Hepatocyte (in vitro differentiated cells): ENCODE data around the gene YWHAQ. TPM values are rescaled to one million over a fixed set of nuclear protein-coding genes. Genes with fewer than 3 reads are reported as not detected.

ENCODE experiments used
- DNase-seq: peaks from one replicate; pipeline ENCODE4 v3.0.0-alpha.2; 2016; ENCODE audit warnings: low spot score
- H2AFZ ChIP-seq: fragments of 200-600 bp; sonication (generic); 2 replicates; pipeline ENCODE4 v1.6.0; 2016; ENCODE audit warnings: antibody characterized with exemption, mild to moderate bottlenecking
- H3K27ac ChIP-seq: fragments of 200-600 bp; sonication (generic); 2 replicates; pipeline ENCODE4 v1.5.1; 2016; ENCODE audit warnings: mild to moderate bottlenecking
- H3K27me3 ChIP-seq: fragments of 200-600 bp; sonication (generic); 2 replicates; pipeline ENCODE4 v1.6.1; 2016
- H3K36me3 ChIP-seq: fragments of 200-600 bp; sonication (generic); replicated peaks from 2 replicates; pipeline ENCODE4 v1.5.1; 2016; ENCODE audit warnings: low read depth; ENCODE audit not compliant: insufficient read depth
- H3K4me1 ChIP-seq: fragments of 200-600 bp; sonication (generic); 2 replicates; pipeline ENCODE4 v1.5.1; 2016; ENCODE audit warnings: mild to moderate bottlenecking, moderate library complexity; ENCODE audit not compliant: insufficient read depth
- H3K4me2 ChIP-seq: fragments of 200-600 bp; sonication (generic); 2 replicates; pipeline ENCODE4 v1.6.0; 2016
- H3K4me3 ChIP-seq: fragments of 200-600 bp; sonication (generic); 2 replicates; pipeline ENCODE4 v1.5.1; 2016; ENCODE audit warnings: mild to moderate bottlenecking
- H3K79me2 ChIP-seq: fragments of 200-600 bp; sonication (generic); 2 replicates; pipeline ENCODE4 v1.6.0; 2017; ENCODE audit warnings: mild to moderate bottlenecking
- H3K9me2 ChIP-seq: fragments of 200-600 bp; sonication (generic); replicated peaks from 2 replicates; pipeline ENCODE4 v1.6.0; 2017; ENCODE audit warnings: mild to moderate bottlenecking; ENCODE audit not compliant: insufficient read depth
- H3K9me3 ChIP-seq: fragments of 200-600 bp; sonication (generic); 2 replicates; pipeline ENCODE4 v1.5.1; 2016; ENCODE audit warnings: low read depth, mild to moderate bottlenecking
- H4K20me1 ChIP-seq: fragments of 200-600 bp; sonication (generic); 2 replicates; pipeline ENCODE4 v1.6.0; 2016; ENCODE audit warnings: mild to moderate bottlenecking; ENCODE audit not compliant: insufficient read depth, poor library complexity, severe bottlenecking
- EZH2 ChIP-seq: fragments of 200-600 bp; sonication (generic); IDR thresholded peaks from 2 replicates; pipeline ENCODE4 v1.6.1; 2016; ENCODE audit warnings: antibody characterized with exemption, mild to moderate bottlenecking, borderline replicate concordance
- EZH2phosphoT487 ChIP-seq: fragments of 200-600 bp; sonication (generic); IDR thresholded peaks from one replicate; pipeline ENCODE4 v1.6.1; 2018; ENCODE audit warnings: antibody characterized with exemption, mild to moderate bottlenecking, low read depth, moderate library complexity; ENCODE audit not compliant: unreplicated experiment, severe bottlenecking
- WGBS: methylation state at CpG from one replicate; pipeline ENCODE4 v1.1.6; 2016; ENCODE audit warnings: low lambda C conversion rate; ENCODE audit errors: missing lambda C conversion rate; 5-methylcytosine and 5-hydroxymethylcytosine counted together
- polyA plus RNA-seq: library from polyadenylated mRNA; unstranded; fragments of >200 nt; fragmentation: Nextera tagmentation; extraction: Ambion mirVana; gene quantifications from 2 replicates; pipeline ENCODE4 v1.2.1, GENCODE V29; 2016
- total RNA-seq: library from RNA; depleted of rRNA; stranded (reverse); fragments of >200 nt; gene quantifications from 2 replicates; pipeline ENCODE4 v1.2.3, GENCODE V29; 2014
- TF ChIP-seq, protein P1 (sequence below): fragments of 200-600 bp; sonication (generic); IDR thresholded peaks from 2 replicates; pipeline ENCODE4 v1.5.1; 2016; ENCODE audit warnings: antibody characterized with exemption, mild to moderate bottlenecking; ENCODE audit not compliant: poor library complexity

The YWHAQ gene
- total and polyA plus RNA-seq, 2 experiments from 2014 or later: 327 to 361 TPM

DNA sequence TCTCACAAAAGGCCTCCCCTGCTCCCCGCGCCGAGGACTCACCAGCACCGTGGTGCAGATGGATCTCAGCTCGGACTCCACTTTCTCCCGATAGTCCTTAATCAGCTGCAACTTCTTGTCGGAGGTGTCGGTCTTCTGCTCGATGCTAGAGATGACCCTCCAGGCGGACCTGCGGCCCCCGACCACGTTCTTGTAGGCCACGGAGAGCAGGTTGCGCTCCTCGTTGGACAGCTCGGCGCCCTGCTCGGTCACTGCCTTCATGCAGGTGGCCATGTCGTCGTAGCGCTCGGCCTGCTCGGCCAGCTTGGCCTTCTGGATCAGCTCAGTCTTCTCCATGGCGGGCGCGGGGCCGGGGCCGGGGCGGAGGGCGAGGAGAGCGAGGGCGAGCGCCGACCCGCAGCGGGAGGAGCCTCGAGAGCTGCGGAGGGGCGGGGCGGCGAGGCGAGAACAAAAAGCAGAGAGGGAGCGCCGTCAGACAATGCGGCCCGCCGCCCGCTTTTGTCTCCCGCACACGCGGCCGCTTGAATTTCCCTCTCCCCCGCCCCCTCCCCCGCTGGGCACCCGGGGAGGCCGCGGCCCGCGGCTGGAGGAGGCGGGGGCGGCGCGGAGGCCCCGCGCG, 571 bp downstream of the YWHAQ start:
- no peaks in the 10 kb centered on the region for H3K27me3 ChIP-seq
- no peaks in the 10 kb centered on the region for H3K9me3 ChIP-seq
- peak; percentile 89 for DNase-seq
- H3K4me1 ChIP-seq: peaks cover 39% of the 10 kb centered on the region
- 0% methylated on average over 19 of the region's 67 CpGs for WGBS
- H3K4me2 ChIP-seq: peak overlapping the region; percentile 90
- no peaks in the 10 kb centered on the region for H3K36me3 ChIP-seq
- peak overlapping the region; percentile 1 for H2AFZ ChIP-seq
- TF ChIP-seq EZH2phosphoT487 (no peak), EZH2 (no peak)
- TF ChIP-seq, protein P1, sequence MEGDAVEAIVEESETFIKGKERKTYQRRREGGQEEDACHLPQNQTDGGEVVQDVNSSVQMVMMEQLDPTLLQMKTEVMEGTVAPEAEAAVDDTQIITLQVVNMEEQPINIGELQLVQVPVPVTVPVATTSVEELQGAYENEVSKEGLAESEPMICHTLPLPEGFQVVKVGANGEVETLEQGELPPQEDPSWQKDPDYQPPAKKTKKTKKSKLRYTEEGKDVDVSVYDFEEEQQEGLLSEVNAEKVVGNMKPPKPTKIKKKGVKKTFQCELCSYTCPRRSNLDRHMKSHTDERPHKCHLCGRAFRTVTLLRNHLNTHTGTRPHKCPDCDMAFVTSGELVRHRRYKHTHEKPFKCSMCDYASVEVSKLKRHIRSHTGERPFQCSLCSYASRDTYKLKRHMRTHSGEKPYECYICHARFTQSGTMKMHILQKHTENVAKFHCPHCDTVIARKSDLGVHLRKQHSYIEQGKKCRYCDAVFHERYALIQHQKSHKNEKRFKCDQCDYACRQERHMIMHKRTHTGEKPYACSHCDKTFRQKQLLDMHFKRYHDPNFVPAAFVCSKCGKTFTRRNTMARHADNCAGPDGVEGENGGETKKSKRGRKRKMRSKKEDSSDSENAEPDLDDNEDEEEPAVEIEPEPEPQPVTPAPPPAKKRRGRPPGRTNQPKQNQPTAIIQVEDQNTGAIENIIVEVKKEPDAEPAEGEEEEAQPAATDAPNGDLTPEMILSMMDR: no peak
- no peaks in the 10 kb centered on the region for H3K9me2 ChIP-seq
- peak overlapping the region; percentile 50 for H3K4me3 ChIP-seq
- peaks cover 50% of the 10 kb centered on the region for H4K20me1 ChIP-seq
- peak overlapping the region; percentile 97 for H3K27ac ChIP-seq
- H3K79me2 ChIP-seq: peaks cover 51% of the 10 kb centered on the region

DNA sequence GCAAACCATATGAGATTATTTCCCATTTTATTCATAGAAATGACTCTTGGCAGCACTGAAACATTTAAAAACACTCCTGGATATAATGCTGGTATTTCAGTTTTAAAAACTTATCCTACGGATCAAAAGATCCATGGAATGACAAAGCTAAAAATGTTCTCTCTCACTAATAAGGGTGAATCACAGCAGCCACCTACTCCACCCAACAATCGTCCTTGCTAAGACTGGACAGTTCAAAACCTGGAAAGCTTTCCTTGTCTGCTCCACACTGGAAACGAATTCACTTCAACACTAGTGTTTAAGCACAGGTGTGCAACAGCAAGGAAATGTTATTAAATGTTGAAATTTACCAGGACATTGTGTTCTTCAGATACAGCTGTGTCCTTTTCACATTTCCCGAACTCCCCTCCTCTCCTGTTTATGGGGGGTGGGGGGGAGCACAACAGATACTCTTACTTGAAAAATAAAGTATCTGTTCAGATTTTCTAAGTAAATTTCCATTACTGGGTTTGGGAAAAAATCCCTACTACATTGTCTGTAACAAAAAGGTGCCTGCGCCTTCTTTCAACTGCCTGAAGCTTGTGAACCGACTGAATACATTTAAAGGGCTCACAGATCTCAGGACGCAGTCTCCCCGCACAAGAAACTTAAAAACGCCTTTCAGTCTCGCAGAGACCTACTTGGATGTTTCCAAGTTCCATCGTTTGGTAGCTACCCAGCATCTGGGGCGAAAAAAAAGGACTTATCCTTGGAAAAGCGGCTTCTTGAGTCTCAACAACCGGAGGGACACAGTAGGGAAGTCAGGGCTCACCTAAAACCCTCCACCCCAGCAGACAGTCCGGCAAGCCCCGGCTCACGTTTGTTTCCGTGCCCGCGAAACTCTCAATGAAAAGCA, 1.3 kb downstream of the YWHAQ start:
- WGBS: 3% methylated on average over 20 of the region's 20 CpGs
- no peaks in the 10 kb centered on the region for H3K36me3 ChIP-seq
- peaks cover 37% of the 10 kb centered on the region for H3K4me1 ChIP-seq
- H3K4me3 ChIP-seq: peak overlapping the region; percentile 50
- TF ChIP-seq, protein P1: no peak
- TF ChIP-seq EZH2phosphoT487: no peak
- no peak for TF ChIP-seq EZH2
- H3K9me2 ChIP-seq: no peaks in the 10 kb centered on the region
- DNase-seq: peak; percentile 42
- no peaks in the 10 kb centered on the region for H3K27me3 ChIP-seq
- peaks cover 58% of the 10 kb centered on the region for H3K79me2 ChIP-seq
- H3K9me3 ChIP-seq: no peaks in the 10 kb centered on the region
- H4K20me1 ChIP-seq: peaks cover 57% of the 10 kb centered on the region
- peak overlapping the region; percentile 90 for H3K4me2 ChIP-seq
- peak overlapping the region; percentile 1 for H2AFZ ChIP-seq
- H3K27ac ChIP-seq: peak overlapping the region; percentile 97

DNA sequence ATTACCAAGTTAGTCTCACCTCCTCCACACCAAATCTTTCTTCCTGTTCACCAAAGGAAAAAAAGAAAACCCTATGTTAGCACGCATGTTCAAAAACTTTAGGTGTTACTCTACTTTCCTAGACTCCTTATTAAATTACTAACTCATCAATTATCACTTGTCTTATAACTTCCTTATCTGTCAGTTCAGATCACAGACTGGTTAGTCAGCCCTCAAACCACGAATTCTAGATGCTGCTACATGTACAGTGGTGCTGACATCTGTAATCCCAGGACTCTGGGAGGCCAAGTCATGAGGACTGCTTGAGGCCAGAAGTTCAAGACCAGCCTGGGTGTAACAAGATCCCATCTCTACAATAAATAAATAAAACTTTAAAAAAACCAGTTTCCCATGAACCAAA, 3.5 kb downstream of the YWHAQ start:
- 78% methylated on average over 2 of the region's 2 CpGs for WGBS
- Histone ChIP-seq H3K9me3 (no peaks in the 10 kb centered on the region), H2AFZ (no peak overlapping the region), H3K27ac (no peak overlapping the region), H3K4me1 (peaks cover 26% of the 10 kb centered on the region), H3K27me3 (no peaks in the 10 kb centered on the region), H3K9me2 (no peaks in the 10 kb centered on the region), H3K4me3 (no peak overlapping the region), H4K20me1 (peaks cover 79% of the 10 kb centered on the region), H3K79me2 (peaks cover 80% of the 10 kb centered on the region), H3K4me2 (peak overlapping the region; percentile 90), H3K36me3 (no peaks in the 10 kb centered on the region)
- no peak for DNase-seq
- TF ChIP-seq EZH2phosphoT487: no peak
- no peak for TF ChIP-seq EZH2
- TF ChIP-seq, protein P1: no peak
